Fibroblast of peridontal ligament (primary cell): Measurements from ENCODE around the gene HTRA3.

Experiments used
- DNase-seq: peaks from one replicate; pipeline ENCODE4 v3.0.0-alpha.2; 2010; ENCODE audit errors: extremely low read depth

The HTRA3 gene

DNA sequence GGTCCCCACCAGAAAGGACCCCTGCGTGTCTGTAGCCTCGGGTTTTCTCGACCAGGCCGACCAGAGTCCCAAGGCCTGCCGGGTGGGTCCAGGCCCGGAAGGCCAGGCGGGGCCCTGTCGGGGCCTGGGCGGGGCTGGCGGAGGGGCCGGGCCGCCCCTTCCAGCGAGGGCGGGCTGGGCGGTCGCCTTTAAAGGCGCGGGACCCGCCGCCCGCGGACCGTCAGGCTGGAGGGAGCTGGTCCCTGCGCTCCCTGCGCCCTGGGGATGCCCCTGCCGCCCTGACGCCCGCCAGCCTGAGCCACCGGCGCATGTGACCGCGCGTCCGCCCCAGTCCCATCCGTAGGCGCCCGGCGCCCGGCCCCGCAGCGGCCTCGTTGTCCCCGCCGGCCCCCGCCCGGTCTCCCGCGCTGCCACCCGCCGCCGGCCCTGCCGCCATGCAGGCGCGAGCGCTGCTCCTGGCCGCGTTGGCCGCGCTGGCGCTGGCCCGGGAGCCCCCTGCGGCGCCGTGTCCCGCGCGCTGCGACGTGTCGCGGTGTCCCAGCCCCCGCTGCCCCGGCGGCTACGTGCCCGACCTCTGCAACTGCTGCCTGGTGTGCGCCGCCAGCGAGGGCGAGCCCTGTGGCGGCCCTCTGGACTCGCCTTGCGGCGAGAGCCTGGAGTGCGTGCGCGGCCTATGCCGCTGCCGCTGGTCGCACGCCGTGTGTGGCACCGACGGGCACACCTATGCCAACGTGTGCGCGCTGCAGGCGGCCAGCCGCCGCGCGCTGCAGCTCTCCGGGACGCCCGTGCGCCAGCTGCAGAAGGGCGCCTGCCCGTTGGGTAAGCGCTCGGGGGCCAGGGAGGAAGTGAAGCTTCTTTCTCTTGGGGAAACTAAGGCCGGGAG, at the start of gene HTRA3:
Gene HTRA3, plus strand, starts transcription at position 220 of the 883 bp plus-strand sequence. Its CDS starts 215 bp downstream, at position 435.
- peak; percentile 40 for DNase-seq

GRCh38 chr4:8220661-8221450, 48.7 kb upstream of the HTRA3 start:
- no peak for DNase-seq

DNA sequence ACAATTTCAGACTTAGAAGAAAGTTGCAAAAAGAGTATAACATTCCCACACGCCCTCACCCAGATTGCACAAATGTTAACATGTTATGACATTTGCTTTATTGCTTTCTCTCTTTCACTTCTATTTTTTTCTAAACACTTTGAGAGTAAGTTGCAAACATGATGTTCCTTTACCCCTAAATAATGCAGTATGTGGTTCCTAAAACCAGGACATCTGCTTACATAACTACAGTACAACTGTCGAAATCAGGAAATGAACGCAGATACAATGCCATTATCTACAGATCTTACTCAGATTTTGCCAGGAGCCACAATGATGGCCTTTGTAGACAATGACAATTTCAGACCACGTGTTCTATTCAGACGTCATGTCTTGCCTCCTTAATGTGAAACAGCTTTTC, 48.1 kb upstream of the HTRA3 start:
- DNase-seq = peak; percentile 57

DNA sequence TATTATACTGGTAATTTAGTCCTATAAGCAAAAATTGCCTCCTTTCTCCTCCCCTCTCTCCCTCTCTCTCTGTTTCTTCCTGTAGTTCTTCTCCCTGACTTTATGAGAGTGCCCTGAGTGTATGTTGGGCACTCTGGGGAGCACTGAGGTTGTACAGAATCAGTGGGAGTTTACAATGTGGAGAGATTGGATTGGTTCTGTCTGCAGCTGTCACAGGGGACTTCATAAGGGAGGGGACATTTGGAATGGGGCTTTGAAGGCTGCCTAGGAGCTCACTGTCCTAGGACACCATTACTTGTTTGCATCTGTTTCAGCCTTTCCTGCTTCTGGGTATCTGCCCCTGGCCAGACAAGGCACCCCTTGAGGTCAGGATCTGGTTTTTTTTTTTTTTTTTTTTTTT, 47.6 kb upstream of the HTRA3 start:
- no peak for DNase-seq

DNA sequence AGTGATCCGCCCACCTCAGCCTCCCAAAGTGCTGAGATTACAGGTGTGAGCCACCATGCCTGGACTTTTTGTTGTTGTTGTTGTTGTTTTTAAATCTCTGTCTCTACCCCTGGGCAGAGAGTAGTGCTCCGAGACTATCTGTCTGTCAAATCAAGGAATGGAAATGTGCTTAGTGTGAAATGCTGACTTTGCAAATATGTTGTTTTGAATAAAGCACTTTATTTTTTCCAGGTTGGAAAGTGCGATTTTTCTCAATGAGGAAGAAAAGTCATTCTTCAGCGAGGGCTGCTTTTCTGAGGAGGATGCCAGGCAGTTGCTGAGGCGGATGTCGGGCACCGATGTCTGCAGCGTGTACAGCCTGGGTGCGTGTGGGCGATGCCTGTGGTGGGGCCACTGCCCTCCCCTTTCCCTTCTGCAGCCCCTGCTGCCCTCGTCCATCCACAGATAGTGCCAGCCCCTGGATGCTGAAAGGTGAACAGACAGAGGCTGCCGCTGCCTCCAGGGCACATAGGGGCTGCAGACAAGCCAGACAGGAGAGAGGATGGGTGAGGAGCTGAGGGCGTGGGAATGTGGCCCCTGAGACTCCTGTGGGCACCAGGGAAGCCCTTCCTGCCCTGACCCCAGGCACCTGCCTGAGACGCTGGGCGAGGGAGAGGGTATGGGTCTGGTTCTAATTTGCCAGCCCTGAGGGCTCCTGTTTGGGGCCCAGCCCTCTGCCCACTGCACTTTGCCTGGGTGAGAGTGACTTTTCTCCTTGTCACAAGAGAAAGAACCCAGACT, 46.8 kb upstream of the HTRA3 start:
- DNase-seq = no peak

GRCh38 chr4:8224267-8224974, 45.1 kb upstream of the HTRA3 start:
- DNase-seq = no peak

DNA sequence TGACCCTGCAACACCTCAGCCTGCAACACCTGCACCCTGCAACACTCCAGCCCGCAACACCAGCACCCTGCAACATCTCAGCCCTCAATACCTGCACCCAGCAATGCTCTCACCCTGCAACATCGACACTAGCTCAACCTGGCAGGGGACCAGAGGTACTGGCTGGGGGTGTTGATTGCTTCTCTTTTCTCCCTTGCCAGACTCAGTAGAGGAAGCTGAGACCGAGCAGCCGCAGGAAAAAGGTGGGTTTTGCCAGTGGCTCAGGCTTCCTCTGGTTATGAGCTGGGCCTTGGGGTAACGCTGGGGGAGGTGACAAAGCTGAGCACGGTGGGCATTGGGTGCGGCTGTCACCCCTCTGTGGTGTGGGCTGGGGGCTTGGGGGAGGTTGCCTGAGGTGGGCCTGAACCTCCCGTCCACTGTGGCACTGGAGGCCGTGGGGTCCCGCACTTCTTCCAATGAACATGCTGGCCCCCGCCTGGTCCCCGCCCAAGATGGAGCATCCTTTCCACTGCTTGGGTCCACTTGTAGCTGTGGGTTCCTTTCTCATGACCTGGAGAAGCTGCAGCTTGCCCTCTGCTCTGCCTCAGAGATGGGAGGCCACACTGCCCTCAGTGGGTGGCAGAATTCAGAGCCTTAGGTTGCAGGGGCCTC, 44.5 kb upstream of the HTRA3 start:
- DNase-seq = no peak

DNA sequence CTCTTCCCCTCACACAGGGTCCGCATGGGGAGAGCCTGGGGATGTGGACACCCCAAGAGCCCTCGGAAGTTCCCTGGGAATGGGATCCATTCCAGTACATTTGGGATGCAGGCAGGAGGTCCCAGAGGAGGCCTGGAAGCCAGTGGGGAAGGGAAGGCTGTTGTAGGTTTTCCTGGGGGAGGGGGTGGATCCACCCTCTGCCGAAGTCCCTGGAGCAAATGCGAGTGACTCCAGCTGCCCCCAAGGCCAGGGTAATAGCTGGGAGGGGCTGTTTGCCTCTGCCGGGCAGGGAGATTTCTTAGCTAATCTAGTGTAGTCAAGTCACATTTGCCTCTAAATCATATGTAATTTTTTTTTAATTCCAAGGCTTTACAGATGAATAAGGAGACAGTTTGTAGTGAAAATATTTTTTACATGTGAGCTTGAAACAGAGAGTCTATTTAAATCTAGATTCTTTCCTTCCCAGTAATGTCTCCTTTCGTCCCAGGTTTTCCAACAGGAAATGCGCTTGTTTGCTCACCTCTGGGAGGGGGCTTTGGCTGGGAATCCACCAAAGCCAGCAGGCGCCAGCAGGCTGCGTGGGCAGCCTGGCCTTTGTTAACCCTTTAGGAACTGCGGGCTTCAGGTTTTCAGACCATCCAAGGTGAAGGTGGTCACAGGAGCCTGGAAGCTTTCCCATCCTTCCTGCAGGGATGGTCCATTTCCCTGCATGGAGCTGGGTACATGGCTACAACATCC, 43.7 kb upstream of the HTRA3 start:
- DNase-seq = no peak

GRCh38 chr4:8227201-8227770, 42.3 kb upstream of the HTRA3 start:
- DNase-seq = no peak

- no peak for DNase-seq
Measured at GRCh38 chr4:8227771-8228318, 41.7 kb upstream of the HTRA3 start.

DNA sequence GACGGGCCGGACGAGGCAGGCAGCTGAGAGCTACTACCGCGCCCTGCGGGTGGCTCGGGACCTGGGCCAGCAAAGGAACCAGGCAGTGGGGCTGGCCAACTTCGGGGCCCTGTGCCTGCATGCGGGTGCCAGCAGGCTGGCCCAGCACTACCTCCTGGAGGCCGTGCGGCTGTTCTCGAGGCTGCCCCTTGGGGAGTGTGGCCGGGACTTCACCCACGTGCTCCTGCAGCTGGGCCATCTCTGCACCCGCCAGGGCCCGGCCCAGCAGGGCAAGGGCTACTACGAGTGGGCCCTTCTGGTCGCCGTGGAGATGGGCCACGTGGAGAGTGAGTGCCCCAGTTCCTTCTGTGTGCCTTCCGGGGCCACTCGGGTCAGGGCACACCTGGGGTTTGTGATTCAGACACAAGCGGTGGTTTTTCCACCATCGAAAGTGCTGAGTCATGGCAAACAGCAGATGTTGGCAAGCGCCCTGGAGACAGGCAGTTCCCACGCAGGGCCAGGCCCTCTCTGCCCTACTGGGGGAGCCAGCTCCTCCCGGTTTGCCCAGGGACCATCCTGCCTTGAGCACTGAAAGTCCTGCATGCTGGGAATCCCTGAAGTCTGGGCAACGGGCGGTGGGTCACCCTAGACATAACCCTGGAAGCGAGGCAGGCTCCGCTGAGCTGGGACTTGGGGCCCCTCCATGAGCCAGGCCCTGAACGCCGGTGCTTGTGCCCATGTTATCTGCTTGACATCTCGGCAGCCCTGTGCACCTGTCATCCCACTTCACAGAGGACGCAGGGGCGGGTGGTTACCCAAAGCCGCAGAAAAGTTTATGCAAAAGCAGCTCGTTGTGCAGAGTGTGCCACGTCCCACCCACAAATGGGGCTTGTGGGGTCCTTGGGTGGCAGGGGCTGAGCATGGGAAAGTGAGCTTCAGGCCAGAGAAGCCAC, 41.0 kb upstream of the HTRA3 start:
- peak; percentile 78 for DNase-seq

GRCh38 chr4:8229331-8229975, 40.1 kb upstream of the HTRA3 start:
- no peak for DNase-seq

DNA sequence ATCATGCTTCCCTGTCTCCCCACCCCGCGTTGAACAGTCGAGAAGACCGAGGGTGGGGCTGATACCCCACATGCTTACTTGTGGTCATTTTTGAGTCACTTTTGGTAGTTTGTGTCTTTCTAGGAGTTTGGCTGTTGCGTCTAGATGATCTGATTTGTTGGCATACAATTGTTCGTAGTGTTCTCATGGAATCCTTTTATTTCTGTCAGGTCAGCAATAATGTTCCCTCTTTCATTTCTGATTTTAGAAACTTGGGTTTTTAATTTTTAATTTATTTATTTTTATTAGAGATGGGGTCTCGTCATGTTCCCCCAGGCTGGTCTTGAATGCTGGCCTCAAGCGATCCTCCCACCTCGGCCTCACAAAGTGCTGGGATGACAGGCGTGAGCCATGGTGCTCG, 39.5 kb upstream of the HTRA3 start:
- no peak for DNase-seq

GRCh38 chr4:8230891-8231290, 38.7 kb upstream of the HTRA3 start:
- no peak for DNase-seq

DNA sequence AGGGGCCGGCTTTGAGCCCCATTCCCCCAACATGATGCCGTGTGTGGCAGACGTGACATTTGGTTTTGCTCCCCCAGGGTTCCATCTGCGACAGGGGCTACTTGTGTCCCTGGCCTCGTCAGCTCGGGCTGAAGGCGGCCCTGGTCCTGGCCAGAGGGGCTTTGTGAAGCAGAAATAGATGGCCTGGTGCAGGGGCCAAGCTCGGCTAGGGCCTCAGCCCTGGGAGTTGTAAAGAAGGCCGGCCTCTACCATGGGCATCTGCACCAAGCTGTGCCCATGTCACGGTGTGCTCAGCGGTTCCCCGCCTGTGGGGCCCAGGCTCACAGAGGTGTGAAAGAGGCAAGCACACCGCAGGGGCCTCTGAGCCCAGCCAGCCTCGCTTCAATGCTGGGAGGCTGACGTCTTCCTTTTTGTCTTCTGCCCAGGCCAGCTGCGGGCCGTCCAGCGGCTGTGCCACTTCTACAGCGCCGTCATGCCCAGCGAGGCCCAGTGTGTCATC, 38.0 kb upstream of the HTRA3 start:
- DNase-seq = no peak

- DNase-seq = no peak
Measured at GRCh38 chr4:8232748-8233147, 36.8 kb upstream of the HTRA3 start.

GRCh38 chr4:8233672-8234484, 35.7 kb upstream of the HTRA3 start:
- no peak for DNase-seq
